GM19468 (cell line): ENCODE results near the gene ZNF664.
"Not testable (repeated sequence)": the region's sequence is repeated elsewhere in the genome, so short reads cannot be mapped to it uniquely, and the experiment has no call there.

Experiments used
- ATAC-seq: cut with Tn5 transposase; IDR thresholded peaks from one replicate; pipeline ENCODE4 v1.9.1; 2021; ENCODE audit warnings: mild to moderate bottlenecking, moderate library complexity, moderate number of reproducible peaks; ENCODE audit not compliant: unreplicated experiment; ENCODE audit errors: extremely low read depth

The ZNF664 gene

GRCh38 chr12:123941000-123941399, 32.0 kb upstream of the ZNF664 start:
- no peak for ATAC-seq

- no peak for ATAC-seq
Observed at GRCh38 chr12:123941624-123942237, 31.3 kb upstream of the ZNF664 start.

- ATAC-seq, result no peak
Observed at GRCh38 chr12:123942238-123942653, 30.8 kb upstream of the ZNF664 start.

- no peak for ATAC-seq
Observed at GRCh38 chr12:123942911-123943648, 29.9 kb upstream of the ZNF664 start.

- ATAC-seq, result no peak
Observed at GRCh38 chr12:123943816-123944215, 29.2 kb upstream of the ZNF664 start.

GRCh38 chr12:123944696-123945095, 28.3 kb upstream of the ZNF664 start:
- no peak for ATAC-seq

DNA sequence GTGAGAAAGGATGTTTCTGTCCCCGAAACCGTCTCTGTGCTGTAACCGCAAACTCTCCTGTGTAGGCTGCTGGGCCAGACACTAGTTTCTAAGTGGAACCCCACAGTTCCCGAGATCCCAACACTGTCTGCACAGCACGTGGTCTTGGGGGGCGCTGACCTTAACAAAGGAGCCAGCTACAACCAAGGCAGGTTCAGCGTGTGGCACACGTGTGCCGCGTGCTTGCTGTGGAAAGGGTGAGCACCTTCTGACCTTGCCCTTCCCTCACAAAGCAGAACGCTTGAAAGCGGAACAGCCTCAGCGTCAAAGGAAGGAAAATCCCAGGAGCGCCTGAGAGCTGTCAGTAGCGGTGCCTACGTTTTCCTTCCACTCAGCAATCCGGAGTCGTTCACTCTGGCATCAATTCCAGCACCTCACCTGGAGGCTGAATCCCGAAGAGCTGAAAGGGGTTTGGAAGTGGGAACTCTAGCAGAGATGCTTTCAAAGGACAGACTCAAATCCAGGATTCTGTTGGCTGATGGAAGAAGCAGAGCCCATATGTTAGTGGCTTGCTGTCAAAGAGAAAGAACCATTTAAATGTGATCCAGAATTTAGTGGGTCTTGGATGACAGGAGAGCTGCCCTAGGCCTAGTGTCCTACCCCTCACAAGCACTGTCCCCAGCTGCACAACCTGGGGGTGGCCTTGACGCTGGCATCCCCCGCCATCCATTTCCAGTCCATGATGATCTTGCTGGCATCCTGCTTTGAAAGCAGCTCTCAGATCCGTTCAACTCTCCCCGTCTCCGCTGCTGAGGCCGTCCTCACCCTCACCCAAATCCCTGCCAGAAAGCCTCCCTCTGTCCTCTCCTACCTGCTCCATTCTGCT, 27.5 kb upstream of the ZNF664 start:
- no peak for ATAC-seq

GRCh38 chr12:123946152-123946515, 26.9 kb upstream of the ZNF664 start:
- no peak for ATAC-seq

DNA sequence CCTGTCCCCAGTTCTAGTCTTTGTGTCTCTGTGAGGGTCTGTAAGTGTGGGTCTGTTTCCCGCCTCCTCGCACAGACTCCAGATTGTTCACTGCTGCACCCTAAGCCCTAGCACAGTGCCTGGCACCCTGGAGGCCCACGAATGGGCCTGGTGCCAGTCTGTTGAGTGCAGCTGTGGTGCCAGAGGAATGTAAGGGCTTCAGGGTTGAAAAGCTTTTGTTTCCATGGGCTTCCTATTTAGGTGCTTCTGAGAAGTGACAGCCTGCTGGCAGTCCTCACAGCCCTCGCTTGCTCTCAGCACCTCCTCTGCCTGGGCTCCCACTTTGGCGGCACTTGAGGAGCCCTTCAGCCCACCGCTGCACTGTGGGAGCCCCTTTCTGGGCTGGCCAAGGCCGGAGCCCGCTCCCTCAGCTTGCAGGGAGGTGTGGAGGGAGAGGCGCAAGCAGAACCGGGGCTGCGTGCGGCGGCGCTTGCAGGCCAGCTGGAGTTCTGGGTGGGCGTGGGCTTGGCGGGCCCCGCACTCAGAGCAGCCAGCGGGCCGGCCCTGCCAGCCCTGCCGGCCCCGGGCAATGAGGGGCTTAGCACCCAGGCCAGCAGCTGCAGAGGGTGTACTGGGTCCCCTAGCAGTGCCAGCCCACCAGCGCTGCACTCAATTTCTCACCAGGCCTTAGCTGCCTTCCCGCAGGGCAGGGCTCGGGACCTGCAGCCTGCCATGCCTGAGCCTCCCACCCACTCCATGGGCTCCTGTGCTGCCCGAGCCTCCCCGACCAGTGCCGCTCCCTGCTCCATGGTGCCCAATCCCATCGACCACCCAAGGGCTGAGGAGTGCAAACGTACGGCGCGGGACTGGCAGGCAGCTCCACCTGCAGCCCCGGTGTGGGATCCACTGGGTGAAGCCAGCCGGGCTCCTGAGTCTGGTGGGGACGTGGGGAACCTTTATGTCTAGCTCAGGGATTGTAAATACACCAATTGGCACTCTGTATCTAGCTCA, 26.2 kb upstream of the ZNF664 start:
- ATAC-seq, result not testable (repeated sequence)

- not testable (repeated sequence) for ATAC-seq
Observed at GRCh38 chr12:123947531-123947930, 25.5 kb upstream of the ZNF664 start.

- no peak for ATAC-seq
Observed at GRCh38 chr12:123948401-123948795, 24.6 kb upstream of the ZNF664 start.

DNA sequence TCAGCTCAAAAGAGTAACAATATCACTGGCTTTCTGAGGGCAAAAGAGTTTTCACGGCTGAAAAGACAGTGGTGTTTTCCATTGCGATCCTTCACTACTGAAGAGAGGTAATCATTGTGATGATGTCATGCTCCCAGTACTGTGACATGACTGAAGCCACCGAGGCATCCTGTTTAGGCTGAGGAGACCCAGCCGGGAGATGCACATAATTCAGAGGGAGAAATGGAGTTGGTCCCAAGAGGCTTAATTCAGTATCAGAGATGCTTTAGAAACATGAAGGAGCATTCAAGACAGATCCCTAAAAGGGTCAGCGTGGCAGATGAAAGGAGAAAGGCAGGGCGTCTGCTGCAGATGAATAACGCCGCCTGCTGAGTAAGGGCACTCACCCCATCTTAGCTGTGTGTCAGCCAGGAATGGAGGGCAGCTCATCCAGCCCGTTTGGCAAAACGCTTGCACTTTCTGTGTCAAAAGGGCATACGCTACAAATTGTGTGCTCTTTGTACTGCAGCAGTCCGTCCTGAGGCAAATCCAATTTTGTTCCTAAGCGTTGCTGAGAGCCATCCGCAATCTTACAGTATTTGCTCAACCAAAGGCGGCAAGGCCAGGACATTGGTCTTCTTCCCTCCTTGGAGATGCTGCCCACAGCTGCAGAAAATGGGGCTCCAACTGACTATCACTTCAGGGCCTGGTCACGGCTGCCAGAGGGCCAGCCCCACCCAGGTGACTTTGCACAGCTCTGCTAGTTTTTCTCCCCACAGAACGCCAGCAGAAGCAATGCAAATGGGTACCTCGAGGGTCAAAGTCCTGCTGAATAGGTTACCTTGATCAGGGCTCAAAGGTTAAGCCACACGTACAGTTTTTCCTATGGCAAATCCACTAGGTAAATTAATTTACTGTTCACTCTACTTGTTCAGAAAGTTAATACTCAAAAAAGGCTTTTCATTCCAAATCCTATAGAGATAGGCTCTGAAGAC, 23.9 kb upstream of the ZNF664 start:
- no peak for ATAC-seq

GRCh38 chr12:123949770-123950165, 23.2 kb upstream of the ZNF664 start:
- ATAC-seq, result no peak

DNA sequence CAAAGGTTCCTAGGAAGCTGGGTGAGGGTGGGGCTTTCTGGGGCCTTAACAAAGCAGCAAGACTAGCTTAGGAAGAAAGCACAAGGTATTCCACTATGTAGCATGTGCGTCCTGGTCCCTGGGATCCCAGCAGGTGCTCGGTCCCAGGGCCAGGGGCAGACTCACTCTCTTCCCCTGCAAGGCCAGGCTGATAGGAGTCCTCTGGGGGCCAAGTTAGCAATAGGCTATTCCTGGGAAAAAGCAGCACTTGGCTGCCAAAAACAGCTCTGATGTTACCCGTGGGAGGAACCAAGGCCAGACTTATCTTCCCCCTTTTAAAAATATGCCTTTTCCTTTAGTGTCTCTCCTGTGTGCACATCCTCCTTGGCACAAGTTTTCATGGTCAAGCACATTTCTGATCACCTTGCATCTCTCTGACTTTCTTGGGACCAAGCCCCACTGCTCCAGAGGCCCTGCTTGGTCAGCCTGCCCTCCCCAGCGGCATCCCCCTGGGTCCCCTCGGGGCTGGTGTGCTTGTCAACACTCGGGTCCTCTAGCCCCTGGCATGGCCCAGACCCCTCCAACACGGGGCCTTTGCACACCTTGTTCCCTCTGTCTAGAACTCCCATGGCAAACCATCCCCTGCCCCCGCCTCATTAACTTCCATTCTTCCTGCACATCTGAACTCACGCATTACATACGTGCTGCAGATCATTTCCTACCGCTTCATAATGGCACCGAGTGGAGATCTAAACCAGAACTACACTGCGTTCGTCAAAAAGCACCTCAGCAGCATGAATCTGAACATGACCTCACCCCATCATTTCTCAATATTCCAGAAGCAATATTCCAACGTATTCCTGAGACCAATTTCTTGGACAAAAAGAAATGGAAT, 22.3 kb upstream of the ZNF664 start:
- ATAC-seq, result no peak

DNA sequence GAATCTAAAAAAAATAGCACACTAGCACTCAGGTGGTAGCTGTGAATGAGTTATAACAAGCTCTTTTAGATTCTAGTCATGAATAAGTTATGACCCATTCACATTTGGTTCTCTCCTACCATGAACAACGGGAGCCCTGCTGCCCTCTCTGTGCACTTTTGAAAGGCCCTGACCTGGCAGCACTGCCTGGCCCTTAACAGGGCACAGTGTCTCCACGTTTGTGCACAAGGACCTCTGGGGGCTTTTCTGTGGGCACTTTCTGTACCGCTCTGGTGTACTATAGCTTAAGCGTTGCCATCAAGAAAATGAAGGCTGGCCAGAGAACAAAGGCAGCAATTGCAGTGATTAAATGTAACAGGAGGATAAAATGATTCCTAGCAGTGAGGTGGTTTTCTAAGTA, 21.5 kb upstream of the ZNF664 start:
- ATAC-seq, result no peak

DNA sequence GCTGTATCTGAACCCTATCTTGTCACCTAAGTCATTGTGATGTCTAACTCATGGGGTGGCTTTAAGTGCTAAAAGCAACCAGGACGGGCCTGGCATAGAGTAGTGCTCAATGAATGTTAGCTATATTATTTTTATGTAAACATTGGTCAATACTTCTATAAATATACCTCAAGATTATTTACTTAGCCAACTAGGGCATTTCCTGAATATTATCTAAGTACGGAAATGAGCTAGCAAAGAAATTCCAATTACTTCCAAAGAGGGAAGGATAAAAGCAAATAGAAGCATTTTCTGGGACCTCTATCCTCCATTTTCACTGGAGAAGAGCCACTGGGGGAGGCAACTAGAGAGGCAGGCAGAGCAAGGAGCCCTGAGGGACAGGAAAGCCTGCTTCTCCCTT, 21.0 kb upstream of the ZNF664 start:
- ATAC-seq, result no peak

DNA sequence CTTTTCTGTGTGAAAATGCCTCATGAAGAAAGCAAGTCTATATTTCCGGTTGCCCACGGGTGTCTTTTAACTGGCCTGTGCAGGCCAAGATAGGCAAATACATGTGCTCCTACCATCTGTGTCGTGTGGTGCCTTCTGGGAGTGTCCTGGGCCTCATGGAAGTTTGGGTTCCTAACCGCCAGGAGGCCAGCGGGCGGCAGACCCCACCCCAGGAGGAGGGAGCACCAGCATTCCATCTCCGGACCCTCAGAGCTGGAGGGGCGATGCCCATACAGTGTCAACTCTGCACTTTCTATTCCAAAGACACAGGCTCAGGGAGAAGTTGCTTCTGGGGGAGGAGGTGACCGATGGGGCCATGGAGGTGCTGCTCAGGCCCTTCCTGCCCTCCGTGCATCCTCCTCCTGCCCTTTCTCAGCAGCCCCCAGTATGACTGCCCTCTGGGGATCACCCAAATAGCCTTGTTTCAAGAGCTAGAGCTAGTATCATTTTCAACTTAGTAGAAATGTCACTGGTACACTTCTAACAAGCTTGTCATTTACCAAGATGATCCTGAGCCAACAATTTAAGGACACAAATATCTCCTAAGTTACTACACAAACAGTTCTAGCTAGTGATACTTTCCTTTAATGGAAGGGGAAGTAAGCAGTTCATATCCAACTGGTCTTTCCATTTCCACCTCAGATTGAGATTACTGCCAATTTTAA, 18.2 kb upstream of the ZNF664 start:
- no peak for ATAC-seq
